GM12865 (cell line): ENCODE data around the gene TCERG1L.

Source experiments
- DNase-seq: peaks from one replicate; pipeline ENCODE4 v3.0.0; 2010; ENCODE audit warnings: low read depth
- H3K4me3 ChIP-seq: 2 replicates; pipeline ENCODE4 v1.5.1; 2011; ENCODE audit warnings: mild to moderate bottlenecking, low read depth, low read length, control low read depth
- CTCF ChIP-seq: IDR thresholded peaks from 2 replicates; pipeline ENCODE4 v1.5.1; 2011; ENCODE audit warnings: low read length, control low read depth, low read depth, inconsistent platforms; ENCODE audit not compliant: insufficient read depth; ENCODE audit errors: missing control alignments

TCERG1L gene

GRCh38 chr10:131146790-131147189, 164.7 kb downstream of the TCERG1L start:
- no peak for TF ChIP-seq CTCF
- H3K4me3 ChIP-seq = no peak overlapping the region
- no peak for DNase-seq

GRCh38 chr10:131145756-131146155, 165.8 kb downstream of the TCERG1L start:
- H3K4me3 ChIP-seq = no peak overlapping the region
- TF ChIP-seq CTCF = no peak
- no peak for DNase-seq

- no peak for TF ChIP-seq CTCF
- H3K4me3 ChIP-seq = no peak overlapping the region
- DNase-seq = no peak
Observed at GRCh38 chr10:131144711-131145375, 166.7 kb downstream of the TCERG1L start.

- DNase-seq = no peak
- no peak overlapping the region for H3K4me3 ChIP-seq
- no peak for TF ChIP-seq CTCF
Observed at GRCh38 chr10:131144196-131144595, 167.3 kb downstream of the TCERG1L start.

- no peak for DNase-seq
- TF ChIP-seq CTCF = no peak
- H3K4me3 ChIP-seq = no peak overlapping the region
Observed at GRCh38 chr10:131143425-131144165, 167.9 kb downstream of the TCERG1L start.

GRCh38 chr10:131142517-131143380, 168.8 kb downstream of the TCERG1L start:
- H3K4me3 ChIP-seq = no peak overlapping the region
- TF ChIP-seq CTCF = no peak
- no peak for DNase-seq
